Loucy (cell line): Measurements from ENCODE around the gene PLCH1.

Source experiments
- EZH2phosphoT487 ChIP-seq: fragments of 200-600 bp; IDR thresholded peaks from 2 replicates; pipeline ENCODE4 v1.6.1; 2018; ENCODE audit warnings: antibody characterized with exemption, mild to moderate bottlenecking, moderate library complexity, borderline replicate concordance
- TF ChIP-seq, protein P1 (sequence below): fragments of 200-600 bp; sonication (generic); conservative IDR thresholded peaks from 2 replicates; pipeline ENCODE4 v1.5.1; 2014; ENCODE audit warnings: mild to moderate bottlenecking, antibody characterized with exemption, low read length

DNA sequence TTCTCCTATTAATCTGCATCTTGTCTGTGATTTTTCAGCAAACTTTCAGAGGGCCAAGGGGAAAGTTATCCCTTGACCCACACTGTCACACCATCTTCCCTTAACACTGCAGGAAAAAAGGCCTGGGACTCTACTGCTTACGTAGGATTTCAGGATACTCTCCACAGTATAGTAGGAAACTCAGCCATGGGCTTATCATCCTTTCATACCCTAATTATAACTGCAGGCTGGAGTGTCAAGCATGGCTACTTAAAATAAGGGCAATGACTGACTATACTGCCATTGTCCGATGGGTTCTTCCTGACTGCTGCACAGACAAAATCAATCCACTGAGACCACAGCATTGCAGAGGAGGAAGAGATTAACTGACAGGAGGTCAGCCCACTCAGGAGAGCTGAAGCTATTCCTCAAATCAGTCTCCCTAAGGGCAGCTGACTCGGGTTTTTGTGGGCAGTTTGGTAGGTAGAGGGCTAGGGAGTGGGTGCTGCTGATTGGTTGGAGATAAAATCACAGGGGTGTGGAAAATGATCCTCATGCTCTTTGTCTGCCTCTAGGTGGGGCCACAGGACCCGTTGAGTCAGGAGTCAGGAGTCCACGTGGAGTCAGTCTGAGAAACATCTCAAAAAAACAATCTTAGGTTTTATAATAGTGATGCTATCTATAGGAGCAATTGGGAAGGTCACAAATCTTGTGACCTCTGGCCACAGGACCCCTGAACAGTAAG lies 333.2 kb downstream of the PLCH1 start:
- TF ChIP-seq, protein P1, sequence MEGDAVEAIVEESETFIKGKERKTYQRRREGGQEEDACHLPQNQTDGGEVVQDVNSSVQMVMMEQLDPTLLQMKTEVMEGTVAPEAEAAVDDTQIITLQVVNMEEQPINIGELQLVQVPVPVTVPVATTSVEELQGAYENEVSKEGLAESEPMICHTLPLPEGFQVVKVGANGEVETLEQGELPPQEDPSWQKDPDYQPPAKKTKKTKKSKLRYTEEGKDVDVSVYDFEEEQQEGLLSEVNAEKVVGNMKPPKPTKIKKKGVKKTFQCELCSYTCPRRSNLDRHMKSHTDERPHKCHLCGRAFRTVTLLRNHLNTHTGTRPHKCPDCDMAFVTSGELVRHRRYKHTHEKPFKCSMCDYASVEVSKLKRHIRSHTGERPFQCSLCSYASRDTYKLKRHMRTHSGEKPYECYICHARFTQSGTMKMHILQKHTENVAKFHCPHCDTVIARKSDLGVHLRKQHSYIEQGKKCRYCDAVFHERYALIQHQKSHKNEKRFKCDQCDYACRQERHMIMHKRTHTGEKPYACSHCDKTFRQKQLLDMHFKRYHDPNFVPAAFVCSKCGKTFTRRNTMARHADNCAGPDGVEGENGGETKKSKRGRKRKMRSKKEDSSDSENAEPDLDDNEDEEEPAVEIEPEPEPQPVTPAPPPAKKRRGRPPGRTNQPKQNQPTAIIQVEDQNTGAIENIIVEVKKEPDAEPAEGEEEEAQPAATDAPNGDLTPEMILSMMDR: peak; percentile 48
- no peak for TF ChIP-seq EZH2phosphoT487
